A673 (cell line): ENCODE data around the gene SLC31A1.

Experiments
- CTCF ChIP-seq: fragments of 300-800, 200-600 bp; sonication (generic); conservative IDR thresholded peaks from 2 replicates; pipeline ENCODE4 v1.5.1; 2017; ENCODE audit warnings: low read depth, mild to moderate bottlenecking, antibody characterized with exemption, low read length, moderate library complexity, mixed read lengths
- EZH2 ChIP-seq: fragments of 200-600 bp; sonication (generic); IDR thresholded peaks from 2 replicates; pipeline ENCODE4 v1.6.1; 2017; ENCODE audit warnings: borderline replicate concordance, low read depth, mild to moderate bottlenecking, mixed read lengths, antibody characterized with exemption, low read length; ENCODE audit not compliant: poor library complexity, severe bottlenecking

GRCh38 chr9:113238202-113238858 is 17.0 kb downstream of the SLC31A1 start:
- TF ChIP-seq CTCF: no peak
- TF ChIP-seq EZH2: no peak
